ENCODE results near the gene BRIP1. TPM values are rescaled to one million over a fixed set of nuclear protein-coding genes. Genes with fewer than 3 reads are reported as not detected.

The BRIP1 gene
- total RNA-seq, 2 donors from 2014 or later, result 1.3 to 3.9 TPM

GRCh38 chr17:61663310-61663709, 200.0 kb downstream of the BRIP1 start:
- no peak for DNase-seq (ENCODE audit: low spot score)
- no peaks in the 10 kb centered on the region for H3K4me1 ChIP-seq (replicated peaks)
- no peaks in the 10 kb centered on the region for H3K36me3 ChIP-seq
- intact Hi-C loops (cut with DNase I), result no loop called here
- no peak overlapping the region for H3K4me3 ChIP-seq
- no peaks in the 10 kb centered on the region for H3K9me3 ChIP-seq
- H3K27ac ChIP-seq, result no peak overlapping the region
- 72% methylated on average over 4 of the region's 4 CpGs for WGBS
- no peak for TF ChIP-seq POLR2A (IDR thresholded peaks at IDR 0.05)
- TF ChIP-seq CTCF (IDR thresholded peaks at IDR 0.05), result no peak
- TF ChIP-seq POLR2AphosphoS5 (IDR thresholded peaks at IDR 0.05), result no peak
- no peaks in the 10 kb centered on the region for H3K27me3 ChIP-seq (replicated peaks; ENCODE audit: insufficient read depth)

- Histone ChIP-seq H3K36me3 (no peaks in the 10 kb centered on the region), H3K4me1 (replicated peaks) (no peaks in the 10 kb centered on the region), H3K9me3 (no peaks in the 10 kb centered on the region), H3K27me3 (replicated peaks; ENCODE audit: insufficient read depth) (no peaks in the 10 kb centered on the region), H3K27ac (no peak overlapping the region), H3K4me3 (no peak overlapping the region)
- TF ChIP-seq CTCF (IDR thresholded peaks at IDR 0.05), result no peak
- no peak for TF ChIP-seq POLR2A (IDR thresholded peaks at IDR 0.05)
- no peak for TF ChIP-seq POLR2AphosphoS5 (IDR thresholded peaks at IDR 0.05)
- WGBS, result 89% methylated on average over 2 of the region's 2 CpGs
- intact Hi-C loops (cut with DNase I), result no loop called here
- no peak for DNase-seq (ENCODE audit: low spot score)
These were observed 200.6 kb downstream of the BRIP1 start for GRCh38 chr17:61662741-61663140.

GRCh38 chr17:61662186-61662585, 201.1 kb downstream of the BRIP1 start:
- no peaks in the 10 kb centered on the region for H3K36me3 ChIP-seq
- no peaks in the 10 kb centered on the region for H3K27me3 ChIP-seq (replicated peaks; ENCODE audit: insufficient read depth)
- no peaks in the 10 kb centered on the region for H3K4me1 ChIP-seq (replicated peaks)
- DNase-seq (ENCODE audit: low spot score), result no peak
- no peak overlapping the region for H3K27ac ChIP-seq
- no peak overlapping the region for H3K4me3 ChIP-seq
- intact Hi-C loops (cut with DNase I), result no loop called here
- 83% methylated on average over 5 of the region's 5 CpGs for WGBS
- H3K9me3 ChIP-seq, result no peaks in the 10 kb centered on the region
- no peak for TF ChIP-seq CTCF (IDR thresholded peaks at IDR 0.05)
- no peak for TF ChIP-seq POLR2AphosphoS5 (IDR thresholded peaks at IDR 0.05)
- TF ChIP-seq POLR2A (IDR thresholded peaks at IDR 0.05), result no peak

- Histone ChIP-seq H3K27me3 (replicated peaks; ENCODE audit: insufficient read depth) (no peaks in the 10 kb centered on the region), H3K27ac (no peak overlapping the region), H3K4me1 (replicated peaks) (no peaks in the 10 kb centered on the region), H3K4me3 (no peak overlapping the region), H3K9me3 (no peaks in the 10 kb centered on the region), H3K36me3 (no peaks in the 10 kb centered on the region)
- TF ChIP-seq CTCF (IDR thresholded peaks at IDR 0.05) (no peak), POLR2A (IDR thresholded peaks at IDR 0.05) (no peak), POLR2AphosphoS5 (IDR thresholded peaks at IDR 0.05) (no peak)
- intact Hi-C loops (cut with DNase I), result no loop called here
- DNase-seq (ENCODE audit: low spot score), result no peak
- WGBS, result 32% methylated on average over 4 of the region's 4 CpGs
These were observed 202.4 kb downstream of the BRIP1 start for GRCh38 chr17:61660746-61661485.

GRCh38 chr17:61659437-61659836, 203.9 kb downstream of the BRIP1 start:
- H3K9me3 ChIP-seq, result no peaks in the 10 kb centered on the region
- no peak for DNase-seq (ENCODE audit: low spot score)
- WGBS, result 82% methylated on average over 2 of the region's 2 CpGs
- H3K36me3 ChIP-seq, result no peaks in the 10 kb centered on the region
- H3K4me3 ChIP-seq, result no peak overlapping the region
- TF ChIP-seq POLR2AphosphoS5 (IDR thresholded peaks at IDR 0.05) (no peak), CTCF (IDR thresholded peaks at IDR 0.05) (no peak), POLR2A (IDR thresholded peaks at IDR 0.05) (no peak)
- no peaks in the 10 kb centered on the region for H3K27me3 ChIP-seq (replicated peaks; ENCODE audit: insufficient read depth)
- intact Hi-C loops (cut with DNase I), result no loop called here
- no peaks in the 10 kb centered on the region for H3K4me1 ChIP-seq (replicated peaks)
- no peak overlapping the region for H3K27ac ChIP-seq

Data from prostate gland (tissue), 2 donors.